SW480 (cell line): ENCODE measurements around the gene OR10K1.
"Not testable (repeated sequence)": the region's sequence is repeated elsewhere in the genome, so short reads cannot be mapped to it uniquely, and the experiment has no call there.

Experiments used
- DNase-seq: peaks from one replicate; pipeline ENCODE4 v3.0.0-alpha.2; 2016; ENCODE audit warnings: low spot score

OR10K1 gene

GRCh38 chr1:158461534-158461933 lies at the start of gene OR10K1:
TSS of gene OR10K1 (plus strand) at chr1:158461834. CDS start at chr1:158465562, 3,728 bp downstream.
- no peak for DNase-seq

- no peak for DNase-seq
Measured at GRCh38 chr1:158414651-158415345, 46.8 kb upstream of the OR10K1 start.

GRCh38 chr1:158417586-158417985 lies 44.0 kb upstream of the OR10K1 start:
- no peak for DNase-seq

DNA sequence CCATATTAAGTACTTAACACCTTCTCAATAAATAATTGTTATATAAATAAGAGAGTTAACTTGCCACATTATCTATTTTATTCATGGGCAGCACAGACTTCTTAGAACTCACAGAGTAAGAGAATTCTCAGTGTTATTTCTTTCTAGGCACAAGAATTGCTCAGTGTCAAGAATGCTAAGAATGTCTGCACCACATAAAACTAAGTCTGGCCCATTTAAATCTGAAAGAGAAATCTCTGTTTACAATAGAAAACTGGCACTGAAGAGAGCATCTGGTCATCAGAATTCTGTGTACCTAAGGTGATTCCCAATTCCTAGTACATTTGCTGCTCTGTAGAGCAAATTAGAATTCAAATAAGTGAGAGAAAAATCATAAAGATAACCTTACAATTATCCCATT lies 39.4 kb upstream of the OR10K1 start:
- DNase-seq = no peak

- DNase-seq = no peak
Measured at GRCh38 chr1:158425027-158425426, 36.6 kb upstream of the OR10K1 start.

- DNase-seq = no peak
Measured at GRCh38 chr1:158426137-158426536, 35.5 kb upstream of the OR10K1 start, which contains the start of gene OR10K2. TSS of gene OR10K2 (minus strand) at chr1:158426237. CDS start at chr1:158420866, 5,371 bp downstream.

GRCh38 chr1:158430163-158430562 lies 31.5 kb upstream of the OR10K1 start:
- not testable (repeated sequence) for DNase-seq

- DNase-seq = no peak
Measured at GRCh38 chr1:158434741-158435140, 26.9 kb upstream of the OR10K1 start.

DNA sequence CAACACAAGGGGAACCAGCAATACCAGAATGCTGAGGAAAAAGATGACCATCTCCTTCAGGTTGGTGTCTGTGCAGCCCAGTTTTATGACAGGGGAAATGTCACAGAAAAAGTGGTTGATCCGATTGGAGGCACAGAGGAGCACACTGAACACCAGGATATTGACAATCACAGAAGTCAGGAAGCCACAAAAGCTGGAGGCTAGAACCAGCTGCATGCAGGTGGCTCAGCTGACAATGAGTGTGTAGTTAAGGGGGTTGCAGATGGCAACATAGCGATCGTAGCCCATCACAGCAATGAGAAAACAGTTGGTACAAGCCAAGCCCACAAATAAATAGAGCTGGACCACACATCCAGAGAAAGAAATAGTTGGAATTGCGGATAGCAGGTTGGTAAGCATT lies 16.3 kb upstream of the OR10K1 start:
- DNase-seq = no peak

- DNase-seq = no peak
Measured at GRCh38 chr1:158454537-158454936, 7.1 kb upstream of the OR10K1 start.

DNA sequence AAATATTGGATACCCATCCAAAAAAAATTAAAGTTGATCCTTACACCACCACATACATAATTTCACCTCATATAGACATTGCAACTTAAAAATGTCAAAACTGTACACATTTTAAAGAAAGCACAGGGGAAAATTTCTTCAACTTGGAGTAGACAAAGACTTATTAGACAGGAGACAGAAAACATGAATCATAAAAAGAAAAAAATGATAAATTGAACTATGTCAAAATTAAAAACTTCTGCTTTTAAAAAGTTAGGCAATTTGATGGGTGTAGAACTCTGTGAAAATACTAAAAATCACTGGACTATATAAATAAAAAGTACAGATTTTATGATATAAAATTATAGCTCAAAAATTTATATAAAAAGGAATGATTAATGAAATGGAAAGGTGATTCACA lies 4.4 kb upstream of the OR10K1 start:
- no peak for DNase-seq

GRCh38 chr1:158458263-158458662 lies 3.4 kb upstream of the OR10K1 start:
- no peak for DNase-seq

DNA sequence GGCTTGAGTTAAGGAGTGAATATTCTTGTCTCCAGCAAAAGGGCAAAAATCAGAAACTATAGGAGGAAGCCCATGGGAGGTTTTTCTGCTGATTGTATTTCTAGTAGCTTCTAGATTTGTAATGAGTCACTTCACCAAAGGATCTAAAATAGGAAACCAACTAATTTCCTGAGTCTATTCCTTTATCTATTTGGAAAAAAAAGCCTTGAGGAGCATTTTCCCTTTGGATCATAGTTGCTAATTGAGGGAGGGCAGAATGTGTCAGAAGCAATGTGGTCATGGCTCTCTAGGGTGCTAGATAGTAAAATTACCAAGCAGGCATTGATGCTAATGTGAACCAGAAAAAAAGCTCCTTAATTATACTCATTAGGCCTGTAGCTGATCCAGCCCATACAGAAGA lies 10.3 kb downstream of the OR10K1 start, which contains the start of gene OR10R2:
OR10R2 (plus strand) TSS at position 301 of the 400 bp plus-strand sequence. CDS start 106 bp downstream, outside the sequence.
- no peak for DNase-seq

GRCh38 chr1:158485455-158485854 lies 23.8 kb downstream of the OR10K1 start:
- no peak for DNase-seq

GRCh38 chr1:158491316-158491715 lies 29.7 kb downstream of the OR10K1 start:
- no peak for DNase-seq

DNA sequence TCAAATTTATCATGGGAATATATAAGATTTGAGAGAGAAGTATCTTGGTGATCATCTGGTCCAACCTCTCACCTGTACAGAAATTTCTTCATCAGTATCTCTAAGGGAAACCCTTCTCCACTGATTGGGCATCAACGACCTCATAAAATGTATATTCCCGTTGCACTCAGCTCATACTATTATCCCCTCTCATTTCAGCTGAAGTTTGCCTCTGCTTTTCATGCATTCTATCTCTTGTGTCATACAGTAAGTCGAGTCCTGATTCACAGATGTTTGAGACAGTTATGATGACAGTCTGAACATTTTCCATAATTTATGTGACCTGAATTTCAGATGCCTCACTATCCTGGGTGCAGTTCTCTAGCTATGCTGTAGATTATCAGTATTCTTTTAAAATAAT lies 31.4 kb downstream of the OR10K1 start:
- no peak for DNase-seq

DNA sequence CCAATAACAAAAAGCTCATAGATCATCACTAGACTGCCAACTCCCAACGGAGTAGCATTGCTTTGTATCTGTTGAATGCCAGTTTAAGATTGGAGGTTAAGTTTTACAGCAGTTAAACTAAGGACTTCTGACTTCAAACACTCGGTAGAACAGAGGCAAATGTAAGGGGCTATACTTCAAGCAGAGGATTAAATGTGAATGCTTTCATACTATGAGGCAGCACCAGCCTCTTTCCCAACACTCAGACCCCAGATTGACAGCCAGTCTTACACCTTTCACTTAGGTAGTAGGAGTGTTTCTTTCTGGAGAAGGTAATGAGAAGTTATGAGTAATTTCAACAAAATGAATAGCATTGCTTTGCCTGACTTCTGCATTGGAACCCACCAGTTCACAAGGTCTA lies 33.2 kb downstream of the OR10K1 start:
- no peak for DNase-seq

GRCh38 chr1:158496374-158496773 lies 34.7 kb downstream of the OR10K1 start:
- peak; percentile 8 for DNase-seq

DNA sequence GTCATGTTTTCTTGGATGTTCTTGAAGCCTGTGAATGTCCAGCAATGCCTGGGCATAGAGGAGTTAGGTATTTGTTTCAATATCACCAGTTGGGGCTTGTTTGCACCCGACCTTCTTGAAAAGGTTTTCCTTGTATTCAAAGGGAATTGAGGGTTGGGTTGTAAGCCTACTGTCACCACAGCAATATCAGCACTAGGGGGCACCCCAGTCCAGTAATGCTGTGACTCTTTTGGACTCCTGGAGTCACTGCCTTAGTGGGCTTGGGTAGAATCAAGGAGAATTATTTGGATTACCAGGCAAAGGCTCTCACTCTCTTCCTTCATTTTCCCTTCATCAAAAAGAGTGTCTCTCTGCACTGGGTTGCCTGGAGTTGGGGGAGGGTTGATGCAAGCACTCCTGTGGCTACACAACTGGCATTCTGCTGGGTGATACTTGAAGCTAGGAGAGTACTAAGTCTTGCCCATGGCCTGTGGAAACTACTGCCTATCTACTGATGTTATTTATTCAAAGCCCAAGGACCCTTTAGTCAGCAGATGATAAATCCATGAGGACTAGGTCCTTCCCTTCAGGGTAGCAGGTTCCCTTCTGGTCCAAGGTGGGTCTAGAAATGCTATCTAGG lies 44.8 kb downstream of the OR10K1 start:
- DNase-seq = no peak

GRCh38 chr1:158507511-158507910 lies 45.9 kb downstream of the OR10K1 start:
- no peak for DNase-seq

GRCh38 chr1:158509471-158510156 lies 48.0 kb downstream of the OR10K1 start:
- DNase-seq = no peak

DNA sequence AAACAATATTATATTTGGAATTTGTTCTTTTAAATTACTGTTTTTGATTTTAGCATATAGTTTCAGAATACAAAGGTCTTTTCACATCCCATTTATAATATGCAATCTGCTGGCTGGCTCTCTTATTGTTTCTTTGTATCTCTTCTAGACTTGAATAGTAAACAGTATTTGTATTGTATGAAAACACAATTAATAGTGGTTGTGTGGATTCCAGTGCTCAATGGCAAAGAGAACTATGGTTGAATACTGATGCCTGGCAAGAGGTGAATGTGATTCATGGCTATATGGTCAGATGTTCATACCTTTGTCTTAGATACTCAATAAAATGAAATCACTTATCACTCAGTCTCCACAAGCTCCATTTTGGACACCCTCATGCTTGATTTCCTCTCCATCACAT lies 55.3 kb downstream of the OR10K1 start:
- DNase-seq = no peak
